Measurements from ENCODE around the gene TOM1. TPM values are rescaled to one million over a fixed set of nuclear protein-coding genes. Genes with fewer than 3 reads are reported as not detected.

The TOM1 gene
- total RNA-seq, 1 donor from 2014 or later = 38.2 TPM

DNA sequence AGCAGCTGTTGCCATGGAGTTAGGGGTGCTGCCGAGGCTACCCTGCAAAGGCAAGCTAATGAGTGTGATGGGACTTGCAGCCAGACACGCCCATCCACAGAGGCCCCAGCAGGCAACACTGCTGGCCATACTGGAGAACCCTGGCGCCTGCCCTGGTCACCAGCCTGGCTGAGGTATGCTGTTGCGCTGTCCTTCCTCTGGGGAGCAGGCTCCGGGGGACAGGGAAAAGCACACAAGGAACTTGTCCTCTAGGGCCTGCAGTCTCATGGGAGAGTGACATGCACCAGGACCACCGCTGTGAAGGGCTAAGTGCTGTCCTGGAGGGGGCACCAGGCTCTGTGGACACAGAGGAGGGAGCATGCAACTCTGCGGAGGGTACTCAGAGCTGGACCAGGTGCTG, 35.8 kb downstream of the TOM1 start:
- Mint-ChIP-seq H3K36me3 (ENCODE audit: insufficient read depth) (peaks cover 5% of the 10 kb centered on the region), H3K27ac (no peak overlapping the region), H3K4me1 (ENCODE audit: low read depth) (no peaks in the 10 kb centered on the region), H3K9me3 (ENCODE audit: low read depth) (no peaks in the 10 kb centered on the region), H3K27me3 (no peaks in the 10 kb centered on the region), H3K4me3 (ENCODE audit: low read depth) (no peak overlapping the region)
- DNase-seq (ENCODE audit: low spot score, unreplicated experiment) = no peak
- no peak for TF ChIP-seq CTCF (IDR thresholded peaks at IDR 0.05; ENCODE audit: unreplicated experiment)

- no peak for DNase-seq (ENCODE audit: low spot score, unreplicated experiment)
- no peak overlapping the region for H3K27ac Mint-ChIP-seq
- H3K36me3 Mint-ChIP-seq (ENCODE audit: insufficient read depth) = peaks cover 7% of the 10 kb centered on the region
- H3K4me3 Mint-ChIP-seq (ENCODE audit: low read depth) = no peak overlapping the region
- TF ChIP-seq CTCF (IDR thresholded peaks at IDR 0.05; ENCODE audit: unreplicated experiment) = no peak
- H3K9me3 Mint-ChIP-seq (ENCODE audit: low read depth) = no peaks in the 10 kb centered on the region
- no peaks in the 10 kb centered on the region for H3K27me3 Mint-ChIP-seq
- H3K4me1 Mint-ChIP-seq (ENCODE audit: low read depth) = no peaks in the 10 kb centered on the region
Measured at GRCh38 chr22:35335936-35336781, 36.5 kb downstream of the TOM1 start.

DNA sequence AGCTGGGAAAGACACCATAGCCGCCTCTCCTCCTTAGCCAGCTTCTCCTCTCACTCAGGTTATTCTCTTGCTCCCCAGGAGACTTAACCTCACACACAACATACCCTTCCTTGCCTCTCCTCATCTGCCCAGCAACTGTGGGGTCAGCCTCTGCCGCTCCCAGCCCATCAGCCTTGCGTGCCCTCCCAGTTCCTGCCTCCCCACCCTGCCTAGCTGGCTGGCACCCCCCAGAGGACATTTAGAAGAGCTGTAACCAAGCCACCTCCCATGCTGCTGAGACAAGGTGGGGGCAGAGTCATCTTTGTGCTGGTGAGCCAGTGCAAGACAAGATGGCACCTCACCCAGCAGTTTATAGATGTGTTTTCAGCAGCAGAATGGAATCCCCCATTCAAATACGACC, 38.2 kb downstream of the TOM1 start:
- no peaks in the 10 kb centered on the region for H3K4me1 Mint-ChIP-seq (ENCODE audit: low read depth)
- no peaks in the 10 kb centered on the region for H3K9me3 Mint-ChIP-seq (ENCODE audit: low read depth)
- DNase-seq (ENCODE audit: low spot score, unreplicated experiment) = no peak
- peaks cover 5% of the 10 kb centered on the region for H3K36me3 Mint-ChIP-seq (ENCODE audit: insufficient read depth)
- no peaks in the 10 kb centered on the region for H3K27me3 Mint-ChIP-seq
- TF ChIP-seq CTCF (IDR thresholded peaks at IDR 0.05; ENCODE audit: unreplicated experiment) = no peak
- H3K4me3 Mint-ChIP-seq (ENCODE audit: low read depth) = no peak overlapping the region
- peak overlapping the region; percentile 62 for H3K27ac Mint-ChIP-seq

DNA sequence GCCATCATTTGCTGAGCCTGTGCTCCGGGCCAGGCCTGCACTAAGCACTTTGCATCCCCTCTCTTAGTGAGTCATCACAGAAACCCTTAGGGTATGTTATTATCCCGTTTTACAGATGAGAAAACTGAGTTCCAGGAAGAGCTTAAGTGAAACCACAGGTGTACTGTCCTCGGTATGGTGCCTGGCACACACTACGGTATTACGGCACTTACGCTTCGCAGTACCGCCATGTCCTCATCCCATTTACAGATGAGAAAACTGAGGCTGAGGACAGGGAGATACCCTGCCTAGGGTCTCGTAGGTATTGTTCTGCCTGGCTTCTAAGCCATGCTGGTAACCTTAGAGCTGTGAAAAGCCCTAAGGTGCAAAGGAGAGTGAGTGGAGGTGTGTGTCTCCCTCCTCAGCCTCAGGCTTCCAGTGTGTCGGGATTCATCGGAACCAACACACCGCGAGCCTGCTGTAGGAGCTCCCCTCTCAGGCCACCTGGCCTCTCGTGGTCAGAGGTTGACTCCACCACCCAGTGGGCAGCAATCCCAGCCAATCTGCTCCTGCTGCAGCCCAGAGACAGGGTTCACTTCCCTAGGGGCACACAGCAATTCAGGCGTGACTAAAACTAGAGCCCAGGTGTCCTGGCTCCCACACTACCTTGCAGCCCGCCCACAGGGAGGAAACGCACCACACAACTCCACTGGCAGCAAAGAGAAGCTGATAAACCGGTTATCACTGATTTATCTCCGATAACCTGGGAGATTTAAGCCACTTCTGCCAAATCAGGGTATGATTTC, 41.6 kb downstream of the TOM1 start:
- TF ChIP-seq CTCF (IDR thresholded peaks at IDR 0.05; ENCODE audit: unreplicated experiment) = no peak
- peaks cover 5% of the 10 kb centered on the region for H3K36me3 Mint-ChIP-seq (ENCODE audit: insufficient read depth)
- H3K4me3 Mint-ChIP-seq (ENCODE audit: low read depth) = no peak overlapping the region
- H3K4me1 Mint-ChIP-seq (ENCODE audit: low read depth) = no peaks in the 10 kb centered on the region
- no peaks in the 10 kb centered on the region for H3K27me3 Mint-ChIP-seq
- H3K9me3 Mint-ChIP-seq (ENCODE audit: low read depth) = no peaks in the 10 kb centered on the region
- no peak for DNase-seq (ENCODE audit: low spot score, unreplicated experiment)
- no peak overlapping the region for H3K27ac Mint-ChIP-seq

DNA sequence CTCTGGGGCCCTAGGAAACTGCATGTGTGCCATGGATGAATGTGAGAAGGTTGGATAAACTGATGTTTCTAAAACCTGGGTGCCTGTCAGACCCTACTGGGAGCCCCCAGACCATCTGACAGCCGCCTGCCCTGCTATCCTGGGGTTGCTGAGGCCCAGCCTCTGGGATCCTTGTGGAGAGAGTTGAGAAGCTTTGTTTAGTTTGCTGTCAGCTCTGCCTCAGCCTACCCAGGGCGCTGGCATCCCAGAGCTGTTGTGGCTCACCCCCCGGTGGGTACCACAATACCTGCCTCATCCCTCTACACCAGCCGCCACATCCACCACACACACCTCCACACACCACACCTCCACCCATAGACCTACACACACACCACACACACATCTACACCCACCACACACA, 42.7 kb downstream of the TOM1 start:
- Mint-ChIP-seq H3K9me3 (ENCODE audit: low read depth) (no peaks in the 10 kb centered on the region), H3K4me3 (ENCODE audit: low read depth) (no peak overlapping the region), H3K4me1 (ENCODE audit: low read depth) (no peaks in the 10 kb centered on the region), H3K27ac (no peak overlapping the region), H3K27me3 (no peaks in the 10 kb centered on the region), H3K36me3 (ENCODE audit: insufficient read depth) (peaks cover 5% of the 10 kb centered on the region)
- DNase-seq (ENCODE audit: low spot score, unreplicated experiment) = no peak
- no peak for TF ChIP-seq CTCF (IDR thresholded peaks at IDR 0.05; ENCODE audit: unreplicated experiment)

Measured in progenitor cell of endocrine pancreas (in vitro differentiated cells).